UCSD-AML1 (cell line): Measurements from ENCODE around the gene AKAP13.
"Not testable (repeated sequence)": the region's sequence is repeated elsewhere in the genome, so short reads cannot be mapped to it uniquely, and the experiment has no call there.

ENCODE experiments used
- DNase-seq: peaks from one replicate; lab custom pipeline; 2025; ENCODE audit not compliant: unreplicated experiment; lab: John Stamatoyannopoulos, UW

The AKAP13 gene

GRCh38 chr15:85795337-85796305, 415.2 kb downstream of the AKAP13 start:
- DNase-seq, result no peak

GRCh38 chr15:85796371-85796770, 416.0 kb downstream of the AKAP13 start:
- DNase-seq, result not testable (repeated sequence)
